TTC549 (cell line): ENCODE results near the gene ERICH2.

Experiments
- FAIRE-seq: peaks from 2 replicates; lab custom pipeline; 2012; peaks lifted over from hg19 to GRCh38; lab: Jason Lieb, UNC

The ERICH2 gene

GRCh38 chr2:170763232-170763631 is 6.9 kb upstream of the ERICH2 start:
- no peak for FAIRE-seq

- no peak for FAIRE-seq
Measured at GRCh38 chr2:170764880-170765261, 5.3 kb upstream of the ERICH2 start.

GRCh38 chr2:170766693-170767092 is 3.5 kb upstream of the ERICH2 start:
- no peak for FAIRE-seq

GRCh38 chr2:170770606-170771420 is 635 bp downstream of the ERICH2 start:
- FAIRE-seq = no peak

- no peak for FAIRE-seq
Measured at GRCh38 chr2:170771421-170771937, 1.3 kb downstream of the ERICH2 start.

GRCh38 chr2:170772295-170772694 is 2.1 kb downstream of the ERICH2 start:
- no peak for FAIRE-seq

- FAIRE-seq = no peak
Measured at GRCh38 chr2:170774074-170774473, 3.9 kb downstream of the ERICH2 start.

GRCh38 chr2:170778900-170779299 is 8.7 kb downstream of the ERICH2 start:
- no peak for FAIRE-seq

- no peak for FAIRE-seq
Measured at GRCh38 chr2:170779304-170779703, 9.1 kb downstream of the ERICH2 start.

- FAIRE-seq = no peak
Measured at GRCh38 chr2:170782673-170783072, 12.5 kb downstream of the ERICH2 start.

GRCh38 chr2:170783549-170783948 is 13.4 kb downstream of the ERICH2 start:
- FAIRE-seq = no peak

GRCh38 chr2:170798996-170799395 is 28.8 kb downstream of the ERICH2 start:
- no peak for FAIRE-seq

- no peak for FAIRE-seq
Measured at GRCh38 chr2:170806548-170806947, 36.4 kb downstream of the ERICH2 start.

GRCh38 chr2:170812710-170813600 is 42.8 kb downstream of the ERICH2 start:
- FAIRE-seq = peak; percentile 83

- FAIRE-seq = no peak
Measured at GRCh38 chr2:170813611-170814532, 43.7 kb downstream of the ERICH2 start.

- FAIRE-seq = no peak
Measured at GRCh38 chr2:170814533-170815230, 44.5 kb downstream of the ERICH2 start.

- no peak for FAIRE-seq
Measured at GRCh38 chr2:170815311-170815710, 45.1 kb downstream of the ERICH2 start.

GRCh38 chr2:170815746-170816503 is 45.7 kb downstream of the ERICH2 start:
- no peak for FAIRE-seq

- no peak for FAIRE-seq
Measured at GRCh38 chr2:170816504-170817092, 46.4 kb downstream of the ERICH2 start, which contains the start of gene GAD1. Gene GAD1, plus strand, starts transcription at chr2:170816887. Its CDS starts 1,705 bp downstream, at chr2:170818592.
